Hepatocyte (in vitro differentiated cells): Measurements from ENCODE around the gene ZNF648. TPM values are rescaled to one million over a fixed set of nuclear protein-coding genes. Genes with fewer than 3 reads are reported as not detected.

Experiments
- DNase-seq: peaks from one replicate; pipeline ENCODE4 v3.0.0-alpha.2; 2016; ENCODE audit warnings: low spot score
- H2AFZ ChIP-seq: fragments of 200-600 bp; sonication (generic); 2 replicates; pipeline ENCODE4 v1.6.0; 2016; ENCODE audit warnings: antibody characterized with exemption, mild to moderate bottlenecking
- H3K27ac ChIP-seq: fragments of 200-600 bp; sonication (generic); 2 replicates; pipeline ENCODE4 v1.5.1; 2016; ENCODE audit warnings: mild to moderate bottlenecking
- H3K27me3 ChIP-seq: fragments of 200-600 bp; sonication (generic); 2 replicates; pipeline ENCODE4 v1.6.1; 2016
- H3K36me3 ChIP-seq: fragments of 200-600 bp; sonication (generic); replicated peaks from 2 replicates; pipeline ENCODE4 v1.5.1; 2016; ENCODE audit warnings: low read depth; ENCODE audit not compliant: insufficient read depth
- H3K4me1 ChIP-seq: fragments of 200-600 bp; sonication (generic); 2 replicates; pipeline ENCODE4 v1.5.1; 2016; ENCODE audit warnings: mild to moderate bottlenecking, moderate library complexity; ENCODE audit not compliant: insufficient read depth
- H3K4me2 ChIP-seq: fragments of 200-600 bp; sonication (generic); 2 replicates; pipeline ENCODE4 v1.6.0; 2016
- H3K4me3 ChIP-seq: fragments of 200-600 bp; sonication (generic); 2 replicates; pipeline ENCODE4 v1.5.1; 2016; ENCODE audit warnings: mild to moderate bottlenecking
- H3K79me2 ChIP-seq: fragments of 200-600 bp; sonication (generic); 2 replicates; pipeline ENCODE4 v1.6.0; 2017; ENCODE audit warnings: mild to moderate bottlenecking
- H3K9me2 ChIP-seq: fragments of 200-600 bp; sonication (generic); replicated peaks from 2 replicates; pipeline ENCODE4 v1.6.0; 2017; ENCODE audit warnings: mild to moderate bottlenecking; ENCODE audit not compliant: insufficient read depth
- H3K9me3 ChIP-seq: fragments of 200-600 bp; sonication (generic); 2 replicates; pipeline ENCODE4 v1.5.1; 2016; ENCODE audit warnings: low read depth, mild to moderate bottlenecking
- H4K20me1 ChIP-seq: fragments of 200-600 bp; sonication (generic); 2 replicates; pipeline ENCODE4 v1.6.0; 2016; ENCODE audit warnings: mild to moderate bottlenecking; ENCODE audit not compliant: insufficient read depth, poor library complexity, severe bottlenecking
- CTCF ChIP-seq: fragments of 200-600 bp; sonication (generic); IDR thresholded peaks from 2 replicates; pipeline ENCODE4 v1.5.1; 2016; ENCODE audit warnings: antibody characterized with exemption, mild to moderate bottlenecking; ENCODE audit not compliant: poor library complexity
- EZH2 ChIP-seq: fragments of 200-600 bp; sonication (generic); IDR thresholded peaks from 2 replicates; pipeline ENCODE4 v1.6.1; 2016; ENCODE audit warnings: antibody characterized with exemption, mild to moderate bottlenecking, borderline replicate concordance
- EZH2phosphoT487 ChIP-seq: fragments of 200-600 bp; sonication (generic); IDR thresholded peaks from one replicate; pipeline ENCODE4 v1.6.1; 2018; ENCODE audit warnings: antibody characterized with exemption, mild to moderate bottlenecking, low read depth, moderate library complexity; ENCODE audit not compliant: unreplicated experiment, severe bottlenecking
- WGBS: methylation state at CpG from one replicate; pipeline ENCODE4 v1.1.6; 2016; ENCODE audit warnings: low lambda C conversion rate; ENCODE audit errors: missing lambda C conversion rate; 5-methylcytosine and 5-hydroxymethylcytosine counted together
- polyA plus RNA-seq: library from polyadenylated mRNA; unstranded; fragments of >200 nt; fragmentation: Nextera tagmentation; extraction: Ambion mirVana; gene quantifications from 2 replicates; pipeline ENCODE4 v1.2.1, GENCODE V29; 2016
- total RNA-seq: library from RNA; depleted of rRNA; stranded (reverse); fragments of >200 nt; gene quantifications from 2 replicates; pipeline ENCODE4 v1.2.3, GENCODE V29; 2014

The ZNF648 gene
- total and polyA plus RNA-seq, 2 experiments from 2014 or later = 0.23 TPM; not detected in 1

- Histone ChIP-seq H4K20me1 (no peaks in the 10 kb centered on the region), H3K9me2 (no peaks in the 10 kb centered on the region), H2AFZ (no peak overlapping the region), H3K27me3 (no peaks in the 10 kb centered on the region), H3K9me3 (no peaks in the 10 kb centered on the region), H3K4me2 (no peak overlapping the region), H3K4me1 (no peaks in the 10 kb centered on the region), H3K27ac (no peak overlapping the region), H3K79me2 (no peaks in the 10 kb centered on the region), H3K4me3 (no peak overlapping the region), H3K36me3 (no peaks in the 10 kb centered on the region)
- 67% methylated on average over 1 of the region's 1 CpG for WGBS
- DNase-seq = no peak
- TF ChIP-seq CTCF (no peak), EZH2phosphoT487 (no peak), EZH2 (no peak)
Observed at GRCh38 chr1:182093781-182094180, 32.3 kb upstream of the ZNF648 start.

GRCh38 chr1:182092336-182092735, 30.8 kb upstream of the ZNF648 start:
- H3K79me2 ChIP-seq = no peaks in the 10 kb centered on the region
- H3K9me2 ChIP-seq = no peaks in the 10 kb centered on the region
- H2AFZ ChIP-seq = no peak overlapping the region
- 81% methylated on average over 5 of the region's 5 CpGs for WGBS
- no peaks in the 10 kb centered on the region for H3K27me3 ChIP-seq
- H3K36me3 ChIP-seq = no peaks in the 10 kb centered on the region
- no peak for DNase-seq
- H3K9me3 ChIP-seq = no peaks in the 10 kb centered on the region
- H3K4me2 ChIP-seq = no peak overlapping the region
- peaks cover 7% of the 10 kb centered on the region for H3K4me1 ChIP-seq
- H3K27ac ChIP-seq = no peak overlapping the region
- H3K4me3 ChIP-seq = no peak overlapping the region
- H4K20me1 ChIP-seq = no peaks in the 10 kb centered on the region
- TF ChIP-seq EZH2 = no peak
- no peak for TF ChIP-seq CTCF
- no peak for TF ChIP-seq EZH2phosphoT487

- WGBS = 82% methylated on average over 2 of the region's 2 CpGs
- TF ChIP-seq EZH2phosphoT487 = no peak
- TF ChIP-seq EZH2 = no peak
- TF ChIP-seq CTCF = no peak
- no peak overlapping the region for H3K27ac ChIP-seq
Observed at GRCh38 chr1:182091083-182091482, 29.6 kb upstream of the ZNF648 start.

GRCh38 chr1:182087719-182088350, 26.3 kb upstream of the ZNF648 start:
- no peaks in the 10 kb centered on the region for H3K9me2 ChIP-seq
- H3K27ac ChIP-seq = peak overlapping the region; percentile 6
- no peaks in the 10 kb centered on the region for H3K36me3 ChIP-seq
- peaks cover 8% of the 10 kb centered on the region for H3K4me1 ChIP-seq
- no peak overlapping the region for H3K4me3 ChIP-seq
- no peak for TF ChIP-seq EZH2phosphoT487
- no peak for TF ChIP-seq EZH2
- TF ChIP-seq CTCF = no peak
- no peak for DNase-seq
- no peak overlapping the region for H2AFZ ChIP-seq
- no peaks in the 10 kb centered on the region for H3K27me3 ChIP-seq
- H4K20me1 ChIP-seq = no peaks in the 10 kb centered on the region
- no peaks in the 10 kb centered on the region for H3K9me3 ChIP-seq
- no peaks in the 10 kb centered on the region for H3K79me2 ChIP-seq
- no peak overlapping the region for H3K4me2 ChIP-seq
- 82% methylated on average over 6 of the region's 6 CpGs for WGBS

More at GRCh38 chr1:182091083-182091482, 29.6 kb upstream of the ZNF648 start:
- H3K27me3 ChIP-seq = no peaks in the 10 kb centered on the region
- no peaks in the 10 kb centered on the region for H3K9me3 ChIP-seq
- H3K9me2 ChIP-seq = no peaks in the 10 kb centered on the region
- no peaks in the 10 kb centered on the region for H3K36me3 ChIP-seq
- H3K4me2 ChIP-seq = no peak overlapping the region
- H3K4me1 ChIP-seq = peaks cover 8% of the 10 kb centered on the region
- DNase-seq = no peak
- no peak overlapping the region for H3K4me3 ChIP-seq
- H4K20me1 ChIP-seq = no peaks in the 10 kb centered on the region
- H3K79me2 ChIP-seq = no peaks in the 10 kb centered on the region
- H2AFZ ChIP-seq = no peak overlapping the region
